Measurements from ENCODE around the gene TMEM95. TPM values are rescaled to one million over a fixed set of nuclear protein-coding genes. Genes with fewer than 3 reads are reported as not detected.

Gene TMEM95
- total and polyA plus RNA-seq, 2 of the 8 experiments (the other 6 are each of a cell fraction or from before 2014, with no cell fraction given): not detected

DNA sequence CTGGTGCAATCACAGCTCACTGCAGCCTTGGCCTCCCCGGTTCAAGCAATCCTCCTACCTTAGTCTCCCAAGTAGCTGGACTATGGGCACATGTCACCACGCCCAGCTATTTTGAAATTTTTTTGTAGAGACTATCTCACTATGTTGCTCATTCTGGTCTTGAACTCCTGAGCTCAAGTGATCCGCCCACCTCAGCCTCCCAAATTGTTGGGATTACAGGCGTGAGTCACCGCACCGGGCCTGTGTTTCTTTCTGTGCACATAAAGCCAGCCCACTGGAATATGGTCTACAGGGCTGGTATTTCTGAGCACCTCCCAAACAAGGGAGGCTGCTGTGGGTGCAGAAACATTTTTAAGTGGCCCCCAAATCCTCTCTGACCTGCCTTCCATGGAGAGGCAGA lies 8.4 kb downstream of the TMEM95 start (continued):
- TF ChIP-seq KDM1A (IDR thresholded peaks at IDR 0.05; ENCODE audit: borderline replicate concordance, low read length) (no peak), HDAC2 (IDR thresholded peaks at IDR 0.05; ENCODE audit: borderline replicate concordance in 1 of 2, low read depth in 2 of 2, low read length in 2 of 2) (no peak), BACH1 (IDR thresholded peaks at IDR 0.05; ENCODE audit: low read length) (no peak), RBBP5 (IDR thresholded peaks at IDR 0.05; ENCODE audit: borderline replicate concordance, low read depth, low read length) (no peak), RXRA (IDR thresholded peaks at IDR 0.05; ENCODE audit: insufficient read depth, low read depth, low read length) (no peak), CBX5 (IDR thresholded peaks at IDR 0.05; ENCODE audit: low read depth, low read length) (no peak)
- TF ChIP-seq, protein P1, sequence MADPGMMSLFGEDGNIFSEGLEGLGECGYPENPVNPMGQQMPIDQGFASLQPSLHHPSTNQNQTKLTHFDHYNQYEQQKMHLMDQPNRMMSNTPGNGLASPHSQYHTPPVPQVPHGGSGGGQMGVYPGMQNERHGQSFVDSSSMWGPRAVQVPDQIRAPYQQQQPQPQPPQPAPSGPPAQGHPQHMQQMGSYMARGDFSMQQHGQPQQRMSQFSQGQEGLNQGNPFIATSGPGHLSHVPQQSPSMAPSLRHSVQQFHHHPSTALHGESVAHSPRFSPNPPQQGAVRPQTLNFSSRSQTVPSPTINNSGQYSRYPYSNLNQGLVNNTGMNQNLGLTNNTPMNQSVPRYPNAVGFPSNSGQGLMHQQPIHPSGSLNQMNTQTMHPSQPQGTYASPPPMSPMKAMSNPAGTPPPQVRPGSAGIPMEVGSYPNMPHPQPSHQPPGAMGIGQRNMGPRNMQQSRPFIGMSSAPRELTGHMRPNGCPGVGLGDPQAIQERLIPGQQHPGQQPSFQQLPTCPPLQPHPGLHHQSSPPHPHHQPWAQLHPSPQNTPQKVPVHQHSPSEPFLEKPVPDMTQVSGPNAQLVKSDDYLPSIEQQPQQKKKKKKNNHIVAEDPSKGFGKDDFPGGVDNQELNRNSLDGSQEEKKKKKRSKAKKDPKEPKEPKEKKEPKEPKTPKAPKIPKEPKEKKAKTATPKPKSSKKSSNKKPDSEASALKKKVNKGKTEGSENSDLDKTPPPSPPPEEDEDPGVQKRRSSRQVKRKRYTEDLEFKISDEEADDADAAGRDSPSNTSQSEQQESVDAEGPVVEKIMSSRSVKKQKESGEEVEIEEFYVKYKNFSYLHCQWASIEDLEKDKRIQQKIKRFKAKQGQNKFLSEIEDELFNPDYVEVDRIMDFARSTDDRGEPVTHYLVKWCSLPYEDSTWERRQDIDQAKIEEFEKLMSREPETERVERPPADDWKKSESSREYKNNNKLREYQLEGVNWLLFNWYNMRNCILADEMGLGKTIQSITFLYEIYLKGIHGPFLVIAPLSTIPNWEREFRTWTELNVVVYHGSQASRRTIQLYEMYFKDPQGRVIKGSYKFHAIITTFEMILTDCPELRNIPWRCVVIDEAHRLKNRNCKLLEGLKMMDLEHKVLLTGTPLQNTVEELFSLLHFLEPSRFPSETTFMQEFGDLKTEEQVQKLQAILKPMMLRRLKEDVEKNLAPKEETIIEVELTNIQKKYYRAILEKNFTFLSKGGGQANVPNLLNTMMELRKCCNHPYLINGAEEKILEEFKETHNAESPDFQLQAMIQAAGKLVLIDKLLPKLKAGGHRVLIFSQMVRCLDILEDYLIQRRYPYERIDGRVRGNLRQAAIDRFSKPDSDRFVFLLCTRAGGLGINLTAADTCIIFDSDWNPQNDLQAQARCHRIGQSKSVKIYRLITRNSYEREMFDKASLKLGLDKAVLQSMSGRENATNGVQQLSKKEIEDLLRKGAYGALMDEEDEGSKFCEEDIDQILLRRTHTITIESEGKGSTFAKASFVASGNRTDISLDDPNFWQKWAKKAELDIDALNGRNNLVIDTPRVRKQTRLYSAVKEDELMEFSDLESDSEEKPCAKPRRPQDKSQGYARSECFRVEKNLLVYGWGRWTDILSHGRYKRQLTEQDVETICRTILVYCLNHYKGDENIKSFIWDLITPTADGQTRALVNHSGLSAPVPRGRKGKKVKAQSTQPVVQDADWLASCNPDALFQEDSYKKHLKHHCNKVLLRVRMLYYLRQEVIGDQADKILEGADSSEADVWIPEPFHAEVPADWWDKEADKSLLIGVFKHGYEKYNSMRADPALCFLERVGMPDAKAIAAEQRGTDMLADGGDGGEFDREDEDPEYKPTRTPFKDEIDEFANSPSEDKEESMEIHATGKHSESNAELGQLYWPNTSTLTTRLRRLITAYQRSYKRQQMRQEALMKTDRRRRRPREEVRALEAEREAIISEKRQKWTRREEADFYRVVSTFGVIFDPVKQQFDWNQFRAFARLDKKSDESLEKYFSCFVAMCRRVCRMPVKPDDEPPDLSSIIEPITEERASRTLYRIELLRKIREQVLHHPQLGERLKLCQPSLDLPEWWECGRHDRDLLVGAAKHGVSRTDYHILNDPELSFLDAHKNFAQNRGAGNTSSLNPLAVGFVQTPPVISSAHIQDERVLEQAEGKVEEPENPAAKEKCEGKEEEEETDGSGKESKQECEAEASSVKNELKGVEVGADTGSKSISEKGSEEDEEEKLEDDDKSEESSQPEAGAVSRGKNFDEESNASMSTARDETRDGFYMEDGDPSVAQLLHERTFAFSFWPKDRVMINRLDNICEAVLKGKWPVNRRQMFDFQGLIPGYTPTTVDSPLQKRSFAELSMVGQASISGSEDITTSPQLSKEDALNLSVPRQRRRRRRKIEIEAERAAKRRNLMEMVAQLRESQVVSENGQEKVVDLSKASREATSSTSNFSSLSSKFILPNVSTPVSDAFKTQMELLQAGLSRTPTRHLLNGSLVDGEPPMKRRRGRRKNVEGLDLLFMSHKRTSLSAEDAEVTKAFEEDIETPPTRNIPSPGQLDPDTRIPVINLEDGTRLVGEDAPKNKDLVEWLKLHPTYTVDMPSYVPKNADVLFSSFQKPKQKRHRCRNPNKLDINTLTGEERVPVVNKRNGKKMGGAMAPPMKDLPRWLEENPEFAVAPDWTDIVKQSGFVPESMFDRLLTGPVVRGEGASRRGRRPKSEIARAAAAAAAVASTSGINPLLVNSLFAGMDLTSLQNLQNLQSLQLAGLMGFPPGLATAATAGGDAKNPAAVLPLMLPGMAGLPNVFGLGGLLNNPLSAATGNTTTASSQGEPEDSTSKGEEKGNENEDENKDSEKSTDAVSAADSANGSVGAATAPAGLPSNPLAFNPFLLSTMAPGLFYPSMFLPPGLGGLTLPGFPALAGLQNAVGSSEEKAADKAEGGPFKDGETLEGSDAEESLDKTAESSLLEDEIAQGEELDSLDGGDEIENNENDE (IDR thresholded peaks at IDR 0.05; ENCODE audit: insufficient replicate concordance, low read length): no peak

Measured in H1 (cell line).